H9 (cell line): ENCODE results near the gene TBC1D26. TPM values are rescaled to one million over a fixed set of nuclear protein-coding genes. Genes with fewer than 3 reads are reported as not detected.
A peak's percentile ranks its signal among the peaks of the same experiment; 100 is the strongest.
"Not testable (repeated sequence)": the region's sequence is repeated elsewhere in the genome, so short reads cannot be mapped to it uniquely, and the experiment has no call there.

ENCODE experiments used
- DNase-seq: peaks from one replicate; pipeline ENCODE4 v3.0.0-alpha.2; 2017
- H2AFZ ChIP-seq: one replicate; pipeline ENCODE4 v1.6.1; 2013; ENCODE audit warnings: mild to moderate bottlenecking, low read length, control low read depth, moderate library complexity
- H2AK5ac ChIP-seq: 2 replicates; pipeline ENCODE4 v1.6.1; 2013; ENCODE audit warnings: low read length, control low read depth, mixed read lengths; ENCODE audit not compliant: insufficient read length
- H2BK120ac ChIP-seq: one replicate; pipeline ENCODE4 v1.6.1; 2013; ENCODE audit warnings: low read depth, mild to moderate bottlenecking, low read length, control low read depth, inconsistent platforms; ENCODE audit not compliant: poor library complexity, severe bottlenecking
- H2BK12ac ChIP-seq: 2 replicates; pipeline ENCODE4 v1.6.1; 2013; ENCODE audit warnings: low read length, control low read depth, mixed read lengths, low read depth; ENCODE audit not compliant: insufficient read length
- H2BK15ac ChIP-seq: 2 replicates; pipeline ENCODE4 v1.6.1; 2013; ENCODE audit warnings: low read depth, low read length, control low read depth
- H2BK20ac ChIP-seq: one replicate; pipeline ENCODE4 v1.6.1; 2013; ENCODE audit warnings: low read depth, mild to moderate bottlenecking, low read length, control low read depth, inconsistent platforms; ENCODE audit not compliant: poor library complexity, severe bottlenecking
- H2BK5ac ChIP-seq: 2 replicates; pipeline ENCODE4 v1.6.1; 2013; ENCODE audit warnings: low read length, control low read depth, mixed read lengths; ENCODE audit not compliant: insufficient read length
- H3K14ac ChIP-seq: 2 replicates; pipeline ENCODE4 v1.6.1; 2013; ENCODE audit warnings: low read length, control low read depth; ENCODE audit not compliant: insufficient read depth
- H3K18ac ChIP-seq: 2 replicates; pipeline ENCODE4 v1.6.1; 2013; ENCODE audit warnings: low read depth, mild to moderate bottlenecking, mixed read lengths, low read length, control low read depth; ENCODE audit not compliant: insufficient read length
- H3K23ac ChIP-seq: 2 replicates; pipeline ENCODE4 v1.6.1; 2013; ENCODE audit warnings: low read length, control low read depth, mixed read lengths, low read depth; ENCODE audit not compliant: insufficient read length
- H3K23me2 ChIP-seq: 2 replicates; pipeline ENCODE4 v1.6.1; 2013; ENCODE audit warnings: low read depth, mild to moderate bottlenecking, mixed read lengths, low read length, control low read depth; ENCODE audit not compliant: insufficient read length, poor library complexity, severe bottlenecking
- H3K27ac ChIP-seq: 2 replicates; pipeline ENCODE4 v1.5.1; 2013; ENCODE audit warnings: low read length, control low read depth, mixed read lengths, low read depth; ENCODE audit not compliant: insufficient read length
- H3K27me3 ChIP-seq: 2 replicates; pipeline ENCODE4 v1.6.1; 2013; ENCODE audit warnings: low read length, control low read depth, inconsistent platforms; ENCODE audit not compliant: insufficient read depth
- H3K4ac ChIP-seq: 2 replicates; pipeline ENCODE4 v1.6.1; 2013; ENCODE audit warnings: low read depth, mild to moderate bottlenecking, control low read depth, inconsistent platforms, low read length, moderate library complexity
- H3K4me1 ChIP-seq: 2 replicates; pipeline ENCODE4 v1.6.1; 2013; ENCODE audit warnings: low read length, control low read depth, inconsistent platforms; ENCODE audit not compliant: insufficient read depth
- H3K4me2 ChIP-seq: 2 replicates; pipeline ENCODE4 v1.6.1; 2013; ENCODE audit warnings: low read length, control low read depth, mixed read lengths; ENCODE audit not compliant: insufficient read length, insufficient read depth
- H3K56ac ChIP-seq: 2 replicates; pipeline ENCODE4 v1.6.1; 2013; ENCODE audit warnings: low read depth, mild to moderate bottlenecking, mixed read lengths, low read length, control low read depth; ENCODE audit not compliant: insufficient read length
- H3K79me1 ChIP-seq: 2 replicates; pipeline ENCODE4 v1.6.1; 2013; ENCODE audit warnings: low read depth, mild to moderate bottlenecking, moderate library complexity, low read length, control low read depth, inconsistent platforms; ENCODE audit not compliant: insufficient read depth, poor library complexity, severe bottlenecking
- H3K79me2 ChIP-seq: 2 replicates; pipeline ENCODE4 v1.6.1; 2013; ENCODE audit warnings: low read length, control low read depth, inconsistent platforms; ENCODE audit not compliant: insufficient read depth
- H3K9ac ChIP-seq: 2 replicates; pipeline ENCODE4 v1.6.1; 2013; ENCODE audit warnings: low read length, control low read depth, mixed read lengths; ENCODE audit not compliant: insufficient read length; ENCODE audit errors: extremely low read depth
- H3K9me3 ChIP-seq: one replicate; pipeline ENCODE4 v1.6.1; 2013; ENCODE audit warnings: low read depth, low read length, inconsistent platforms; ENCODE audit not compliant: control insufficient read depth
- H3T11ph ChIP-seq: one replicate; pipeline ENCODE4 v1.6.1; 2013; ENCODE audit warnings: mild to moderate bottlenecking, low read length, control low read depth, inconsistent platforms
- H4K20me1 ChIP-seq: one replicate; pipeline ENCODE4 v1.6.1; 2013; ENCODE audit not compliant: control insufficient read depth, insufficient read length, insufficient read depth
- H4K5ac ChIP-seq: 2 replicates; pipeline ENCODE4 v1.6.1; 2013; ENCODE audit warnings: low read depth, mild to moderate bottlenecking, mixed read lengths, low read length, control low read depth; ENCODE audit not compliant: insufficient read length
- H4K8ac ChIP-seq: replicated peaks from 2 replicates; pipeline ENCODE4 v1.6.1; 2013; ENCODE audit warnings: low read length, control low read depth, mixed read lengths, low read depth; ENCODE audit not compliant: insufficient read length
- H4K91ac ChIP-seq: 2 replicates; pipeline ENCODE4 v1.6.1; 2013; ENCODE audit warnings: low read depth, mild to moderate bottlenecking, moderate library complexity, mixed read lengths, low read length, control low read depth; ENCODE audit not compliant: insufficient read length
- H3K27ac Mint-ChIP-seq, 3 experiments: 2 replicates in 2 of 3; 3 replicates in 1 of 3; pipeline ENCODE4 v1.8.0; 2020 to 2021; ENCODE audit warnings: mixed read lengths in 3 of 3, mild to moderate bottlenecking in 1 of 3, moderate library complexity in 1 of 3
- H3K27me3 Mint-ChIP-seq: 2 replicates; pipeline ENCODE4 v1.8.0; 2021; ENCODE audit warnings: low read depth, mild to moderate bottlenecking, moderate library complexity, mixed read lengths
- H3K36me3 Mint-ChIP-seq, 3 experiments: 2 replicates in 2 of 3; 3 replicates in 1 of 3; pipeline ENCODE4 v1.8.0; 2020 to 2021; ENCODE audit warnings: low read depth in 3 of 3, mixed read lengths in 3 of 3; ENCODE audit not compliant: insufficient read depth in 1 of 3
- H3K4me1 Mint-ChIP-seq, 2 experiments: 2 replicates each; pipeline ENCODE4 v1.8.0; 2020; ENCODE audit warnings: mixed read lengths in 2 of 2
- H3K4me3 Mint-ChIP-seq, 2 experiments: 2 replicates in 1 of 2; 3 replicates in 1 of 2; pipeline ENCODE4 v1.8.0; 2020 to 2021; ENCODE audit warnings: mild to moderate bottlenecking in 2 of 2, mixed read lengths in 2 of 2, moderate library complexity in 1 of 2
- H3K9me3 Mint-ChIP-seq, 2 experiments: 2 replicates in 1 of 2; 3 replicates in 1 of 2; pipeline ENCODE4 v1.8.0; 2020; ENCODE audit warnings: mild to moderate bottlenecking in 2 of 2, mixed read lengths in 2 of 2, moderate library complexity in 1 of 2
- WGBS: extraction: QIAGEN DNeasy Blood & Tissue Kit; methylation state at CpG from one replicate; pipeline ENCODE4 v1.1.7; 2013; ENCODE audit warnings: missing lambda C conversion rate, low lambda C conversion rate, mixed read lengths; ENCODE audit not compliant: insufficient read length; ENCODE audit errors: extremely low coverage; 5-methylcytosine and 5-hydroxymethylcytosine counted together
- long read RNA-seq: library from polyadenylated mRNA; unstranded; transcript quantifications from one replicate; pipeline ENCODE4 v2.0.0, GENCODE V29; 2020
- total RNA-seq: library from RNA; stranded (reverse); gene quantifications from 2 replicates; pipeline ENCODE4 v1.2.1, GENCODE V29; 2021

TBC1D26 gene
- total RNA-seq = 0.77 and 0.83 TPM in 2 replicates
- long read RNA-seq = 0 reads

DNA sequence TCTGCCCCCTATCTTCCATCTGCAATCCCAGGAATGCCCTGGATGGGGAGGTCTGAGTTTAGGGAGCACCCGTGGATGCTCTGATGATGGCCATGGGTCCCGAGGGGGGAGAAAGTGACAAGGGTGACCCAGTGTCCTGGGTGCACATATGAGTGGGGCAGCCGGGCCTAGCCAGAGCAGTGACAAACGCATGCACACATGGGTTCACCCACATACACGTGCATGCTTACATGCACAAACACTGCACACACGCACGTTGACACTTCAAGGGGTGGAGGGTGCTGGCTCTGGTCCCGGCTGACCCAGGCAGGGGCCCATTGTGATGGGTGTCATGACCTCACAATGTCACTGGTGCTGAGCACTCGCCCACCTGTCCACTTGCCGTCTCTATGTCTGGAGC is at the start of gene TBC1D26:
Gene TBC1D26, plus strand, starts transcription at position 384 of the 400 bp plus-strand sequence. CDS start 3,066 bp downstream, outside the sequence.
- WGBS = no CpG with 5 or more reads among the region's 10 CpGs
- not testable (repeated sequence) for H4K8ac ChIP-seq, H3K27me3 ChIP-seq, H3K4ac ChIP-seq, H3K4me1 Mint-ChIP-seq, H3K9me3 Mint-ChIP-seq, H3K9ac ChIP-seq, H3K36me3 Mint-ChIP-seq, H3K56ac ChIP-seq, H2BK15ac ChIP-seq, H4K20me1 ChIP-seq, H4K5ac ChIP-seq, H2AFZ ChIP-seq, H3K79me1 ChIP-seq, H3K18ac ChIP-seq, H3K27me3 Mint-ChIP-seq, H2BK5ac ChIP-seq, H3K27ac ChIP-seq, DNase-seq, H3K23me2 ChIP-seq, H2BK12ac ChIP-seq, H2BK120ac ChIP-seq, H3K23ac ChIP-seq, H3K4me2 ChIP-seq, H3K4me3 Mint-ChIP-seq, H2BK20ac ChIP-seq, H3T11ph ChIP-seq, H2AK5ac ChIP-seq, H3K27ac Mint-ChIP-seq, H3K4me1 ChIP-seq, H4K91ac ChIP-seq, H3K14ac ChIP-seq, H3K79me2 ChIP-seq, H3K9me3 ChIP-seq

DNA sequence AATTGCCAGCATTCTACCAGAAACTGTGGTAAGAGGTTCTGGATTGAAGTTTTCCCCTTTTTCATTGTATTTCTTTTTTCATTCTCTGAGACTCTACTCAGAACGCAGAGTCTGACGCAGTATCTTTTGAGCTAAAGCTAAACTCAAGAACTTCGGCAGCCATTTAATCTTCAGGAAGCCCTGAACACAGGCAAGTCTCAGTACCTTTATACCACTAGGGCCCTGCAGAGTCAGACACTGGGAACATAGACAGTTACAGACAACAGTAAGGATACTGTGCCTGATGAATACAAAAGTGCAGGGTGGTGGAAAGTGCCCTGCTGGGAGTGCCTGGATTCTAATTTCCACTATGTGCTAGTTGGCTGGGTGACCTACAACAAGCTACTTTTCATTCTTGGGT is 48.9 kb upstream of the TBC1D26 start:
- not testable (repeated sequence) for H3K23ac ChIP-seq, H3K56ac ChIP-seq, H4K20me1 ChIP-seq, H3K23me2 ChIP-seq, H3K27me3 Mint-ChIP-seq, H3K9me3 Mint-ChIP-seq, H3K14ac ChIP-seq, H3K27me3 ChIP-seq, H4K91ac ChIP-seq, H3K79me2 ChIP-seq, H3T11ph ChIP-seq, H3K4me1 ChIP-seq, H3K18ac ChIP-seq, DNase-seq, H2BK5ac ChIP-seq, H2BK20ac ChIP-seq, H3K9me3 ChIP-seq, H3K27ac ChIP-seq, H4K5ac ChIP-seq, H4K8ac ChIP-seq, H2BK12ac ChIP-seq, H2AK5ac ChIP-seq, H2BK120ac ChIP-seq, H2BK15ac ChIP-seq, H3K79me1 ChIP-seq, H3K9ac ChIP-seq, H2AFZ ChIP-seq, H3K4ac ChIP-seq, H3K27ac Mint-ChIP-seq
- Mint-ChIP-seq H3K36me3 (peaks cover 8 to 22% (median 17%) of the 10 kb centered on the region in 3 experiments), H3K4me3 (peak overlapping the region; percentile 93 to 97; a peak in 4 of 5 replicates), H3K4me1 (peaks cover 10 to 12% of the 10 kb centered on the region in 2 experiments)
- WGBS = no CpG with 5 or more reads among the region's 3 CpGs
- H3K4me2 ChIP-seq = peak overlapping the region; percentile 50
